PC-9 (cell line): ENCODE data around the gene SETBP1. TPM values are rescaled to one million over a fixed set of nuclear protein-coding genes. Genes with fewer than 3 reads are reported as not detected.

Experiments used
- BruUV-seq: library from RNA; stranded (reverse); fragments of 400-500 nt; replicated peaks from 2 replicates; lab custom pipeline; 2021; lab: Mats Ljungman, UMichigan
- CTCF ChIA-PET: fragments of 300-600 bp; sonication (Branson Sonifier 250); formaldehyde crosslinking; loops from one replicate; lab custom pipeline; 2022; ENCODE audit warnings: antibody characterized with exemption; lab: Charles Lee
- POLR2A ChIA-PET: fragments of 300-600 bp; sonication (Branson Sonifier 250); formaldehyde crosslinking; loops from one replicate; lab custom pipeline; 2022; ENCODE audit warnings: antibody characterized with exemption; ENCODE audit not compliant: unreplicated experiment; lab: Charles Lee
- DNase-seq, 2 experiments: peaks; one replicate each; pipeline versions ENCODE4 v3.0.0 to v3.0.0-alpha.2; 2015 to 2022; ENCODE audit warnings: mixed read lengths in 1 of 2
- H2AFZ ChIP-seq: fragments of 200-600 bp; sonication (generic); 2 replicates; pipeline ENCODE4 v1.8.1; 2017; ENCODE audit warnings: antibody characterized with exemption
- H3F3A ChIP-seq: fragments of 200-600 bp; sonication (generic); 2 replicates; pipeline ENCODE4 v1.8.1; 2017; ENCODE audit warnings: antibody characterized with exemption, mild to moderate bottlenecking, low read depth; ENCODE audit not compliant: insufficient read depth
- H3K27ac ChIP-seq: fragments of 200-600 bp; sonication (generic); 2 replicates; pipeline ENCODE4 v1.6.1; 2016; ENCODE audit warnings: mixed run types
- H3K27me3 ChIP-seq: fragments of 200-600 bp; sonication (generic); 2 replicates; pipeline ENCODE4 v1.6.1; 2016; ENCODE audit warnings: low read depth, mixed run types; ENCODE audit not compliant: insufficient read depth
- H3K36me3 ChIP-seq: fragments of 200-600 bp; sonication (generic); 2 replicates; pipeline ENCODE4 v1.6.1; 2016; ENCODE audit warnings: low read depth, mixed run types
- H3K4me1 ChIP-seq: fragments of 200-600 bp; sonication (generic); replicated peaks from 2 replicates; pipeline ENCODE4 v1.6.1; 2016; ENCODE audit warnings: mixed run types; ENCODE audit not compliant: insufficient read depth
- H3K4me2 ChIP-seq: fragments of 200-600 bp; sonication (generic); 2 replicates; pipeline ENCODE4 v1.6.1; 2017; ENCODE audit warnings: mixed run types
- H3K4me3 ChIP-seq: fragments of 200-600 bp; sonication (generic); 2 replicates; pipeline ENCODE4 v1.6.1; 2016; ENCODE audit warnings: mixed run types
- H3K79me2 ChIP-seq: fragments of 200-600 bp; sonication (generic); 2 replicates; pipeline ENCODE4 v1.6.1; 2017; ENCODE audit warnings: low read depth, mixed run types
- H3K9me2 ChIP-seq: fragments of 200-600 bp; sonication (generic); 2 replicates; pipeline ENCODE4 v1.8.1; 2017; ENCODE audit warnings: mild to moderate bottlenecking; ENCODE audit not compliant: insufficient read depth
- H3K9me3 ChIP-seq: fragments of 200-600 bp; sonication (generic); 2 replicates; pipeline ENCODE4 v1.8.1; 2016; ENCODE audit warnings: low read depth; ENCODE audit not compliant: insufficient read depth
- H4K20me1 ChIP-seq: fragments of 200-600 bp; sonication (generic); 2 replicates; pipeline ENCODE4 v1.8.1; 2017; ENCODE audit not compliant: insufficient read depth
- CTCF ChIP-seq: fragments of 200-600 bp; sonication (generic); conservative IDR thresholded peaks from 2 replicates; pipeline ENCODE4 v1.6.1; 2017; ENCODE audit warnings: mixed run types, antibody characterized with exemption, mild to moderate bottlenecking, moderate library complexity
- EZH2 ChIP-seq: fragments of 200-600 bp; sonication (generic); IDR thresholded peaks from 2 replicates; pipeline ENCODE4 v1.8.0; 2017; ENCODE audit warnings: antibody characterized with exemption, low read depth
- intact Hi-C: fragments of 100-400 bp; cut with micrococcal nuclease; formaldehyde crosslinking; loops from one replicate; pipeline ENCODE4 v1.10.0; 2022; ENCODE audit not compliant: unreplicated experiment
- total RNA-seq: library from RNA; stranded (reverse); gene quantifications from 2 replicates; pipeline ENCODE4 v1.2.3, GENCODE V29; 2021

SETBP1 gene
- total RNA-seq, 1 experiment from 2014 or later, result 9.0 TPM

- no peak for DNase-seq
- peaks cover 8% of the 10 kb centered on the region; the same call in 1 of the 2 replicates for H3K4me1 ChIP-seq
- no peaks in the 10 kb centered on the region for H3K79me2 ChIP-seq
- no peak overlapping the region for H3K4me3 ChIP-seq
- no peaks in the 10 kb centered on the region for H3K27me3 ChIP-seq
- no peak overlapping the region for H3K27ac ChIP-seq
- H3K9me3 ChIP-seq, result no peaks in the 10 kb centered on the region
- ChIA-PET POLR2A (no interaction called here), CTCF (no interaction called here)
- H2AFZ ChIP-seq, result no peak overlapping the region
- no peaks in the 10 kb centered on the region for H3K9me2 ChIP-seq
- no peak overlapping the region for H3K4me2 ChIP-seq
- no peaks in the 10 kb centered on the region for H3F3A ChIP-seq
- H3K36me3 ChIP-seq, result no peaks in the 10 kb centered on the region
- no peaks in the 10 kb centered on the region for H4K20me1 ChIP-seq
- BruUV-seq, result no TSS peak
- intact Hi-C loops, result no loop called here
- TF ChIP-seq EZH2 (no peak), CTCF (no peak)
Measured at GRCh38 chr18:44708451-44709083, 27.9 kb downstream of the SETBP1 start.

GRCh38 chr18:44709307-44710126 lies 28.8 kb downstream of the SETBP1 start:
- Histone ChIP-seq H4K20me1 (no peaks in the 10 kb centered on the region), H3K36me3 (no peaks in the 10 kb centered on the region), H3F3A (no peaks in the 10 kb centered on the region), H3K27ac (no peak overlapping the region), H3K9me2 (no peaks in the 10 kb centered on the region), H2AFZ (no peak overlapping the region), H3K4me3 (no peak overlapping the region), H3K79me2 (no peaks in the 10 kb centered on the region), H3K4me2 (no peak overlapping the region), H3K4me1 (peaks cover 8% of the 10 kb centered on the region; the same call in 1 of the 2 replicates), H3K27me3 (no peaks in the 10 kb centered on the region), H3K9me3 (no peaks in the 10 kb centered on the region)
- intact Hi-C loops, result no loop called here
- no TSS peak for BruUV-seq
- no peak for DNase-seq
- no peak for TF ChIP-seq EZH2
- TF ChIP-seq CTCF, result no peak
- ChIA-PET POLR2A (no interaction called here), CTCF (no interaction called here)

- TF ChIP-seq CTCF, result no peak
- TF ChIP-seq EZH2, result no peak
Measured at GRCh38 chr18:44710931-44711330, 30.2 kb downstream of the SETBP1 start.

More at GRCh38 chr18:44710931-44711330, 30.2 kb downstream of the SETBP1 start:
- CTCF ChIA-PET, result interaction anchor here (0.7 kb wide), 1 partner anchor 45 kb away, joined by 4 read pairs; no protein-coding TSS in a partner anchor
- intact Hi-C loops, result no loop called here
- H3K9me2 ChIP-seq, result no peaks in the 10 kb centered on the region
- H3K4me2 ChIP-seq, result no peak overlapping the region
- BruUV-seq, result no TSS peak
- no peaks in the 10 kb centered on the region for H3K27me3 ChIP-seq
- H3F3A ChIP-seq, result no peaks in the 10 kb centered on the region
- peaks cover 14% of the 10 kb centered on the region for H3K4me1 ChIP-seq
- H3K27ac ChIP-seq, result no peak overlapping the region
- H3K9me3 ChIP-seq, result no peaks in the 10 kb centered on the region
- no peak overlapping the region for H3K4me3 ChIP-seq
- no peaks in the 10 kb centered on the region for H3K79me2 ChIP-seq
- no peaks in the 10 kb centered on the region for H3K36me3 ChIP-seq
- POLR2A ChIA-PET, result no interaction called here
- H2AFZ ChIP-seq, result no peak overlapping the region
- DNase-seq, result no peak
- no peaks in the 10 kb centered on the region for H4K20me1 ChIP-seq
